Measurements from ENCODE around the gene DRICH1. TPM values are rescaled to one million over a fixed set of nuclear protein-coding genes. Genes with fewer than 3 reads are reported as not detected.
"Not testable (repeated sequence)": the region's sequence is repeated elsewhere in the genome, so short reads cannot be mapped to it uniquely, and the experiment has no call there.

DRICH1 gene
- total and polyA plus RNA-seq, 2 experiments from 2014 or later, result not detected

GRCh38 chr22:23563111-23563510, 69.0 kb downstream of the DRICH1 start:
- TF ChIP-seq, protein P1, sequence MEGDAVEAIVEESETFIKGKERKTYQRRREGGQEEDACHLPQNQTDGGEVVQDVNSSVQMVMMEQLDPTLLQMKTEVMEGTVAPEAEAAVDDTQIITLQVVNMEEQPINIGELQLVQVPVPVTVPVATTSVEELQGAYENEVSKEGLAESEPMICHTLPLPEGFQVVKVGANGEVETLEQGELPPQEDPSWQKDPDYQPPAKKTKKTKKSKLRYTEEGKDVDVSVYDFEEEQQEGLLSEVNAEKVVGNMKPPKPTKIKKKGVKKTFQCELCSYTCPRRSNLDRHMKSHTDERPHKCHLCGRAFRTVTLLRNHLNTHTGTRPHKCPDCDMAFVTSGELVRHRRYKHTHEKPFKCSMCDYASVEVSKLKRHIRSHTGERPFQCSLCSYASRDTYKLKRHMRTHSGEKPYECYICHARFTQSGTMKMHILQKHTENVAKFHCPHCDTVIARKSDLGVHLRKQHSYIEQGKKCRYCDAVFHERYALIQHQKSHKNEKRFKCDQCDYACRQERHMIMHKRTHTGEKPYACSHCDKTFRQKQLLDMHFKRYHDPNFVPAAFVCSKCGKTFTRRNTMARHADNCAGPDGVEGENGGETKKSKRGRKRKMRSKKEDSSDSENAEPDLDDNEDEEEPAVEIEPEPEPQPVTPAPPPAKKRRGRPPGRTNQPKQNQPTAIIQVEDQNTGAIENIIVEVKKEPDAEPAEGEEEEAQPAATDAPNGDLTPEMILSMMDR (IDR thresholded peaks at IDR 0.05; ENCODE audit: low read depth, low read length), result no peak
- no peaks in the 10 kb centered on the region for H3K4me1 ChIP-seq (ENCODE audit: low read depth)
- no peak for DNase-seq (ENCODE audit: low read depth in 1 of 2, low spot score in 1 of 2)
- no peaks in the 10 kb centered on the region for H3K9me3 ChIP-seq (ENCODE audit: low read depth)
- H3K36me3 ChIP-seq, result no peaks in the 10 kb centered on the region
- H3K27me3 ChIP-seq, result no peaks in the 10 kb centered on the region
- H3K4me3 ChIP-seq, result no peak overlapping the region
- no peak overlapping the region for H3K27ac ChIP-seq

DNA sequence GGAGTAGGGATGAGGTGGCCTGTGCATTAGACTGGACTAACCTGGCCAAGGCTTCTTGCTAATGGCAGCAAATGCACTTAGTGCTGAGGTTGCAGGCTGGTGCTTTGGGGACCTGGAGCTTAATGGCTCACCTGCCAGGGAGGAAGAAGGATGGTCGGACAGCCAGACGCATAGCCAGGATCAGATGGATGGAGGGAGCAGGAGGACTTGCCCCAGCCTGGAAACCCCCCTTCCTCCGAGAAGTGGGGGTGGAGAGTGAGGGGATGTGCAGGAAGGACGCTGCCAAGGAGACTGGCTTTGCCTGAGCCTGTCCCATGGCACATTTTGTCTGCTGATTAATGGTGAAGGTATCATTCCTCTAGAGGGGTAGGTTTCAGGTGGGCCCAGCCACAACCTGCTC, 69.9 kb downstream of the DRICH1 start:
- no peaks in the 10 kb centered on the region for H3K27me3 ChIP-seq
- no peaks in the 10 kb centered on the region for H3K36me3 ChIP-seq
- H3K4me3 ChIP-seq, result no peak overlapping the region
- H3K9me3 ChIP-seq (ENCODE audit: low read depth), result no peaks in the 10 kb centered on the region
- no peak overlapping the region for H3K27ac ChIP-seq
- no peaks in the 10 kb centered on the region for H3K4me1 ChIP-seq (ENCODE audit: low read depth)
- DNase-seq (ENCODE audit: low read depth in 1 of 2, low spot score in 1 of 2), result no peak
- TF ChIP-seq, protein P1 (IDR thresholded peaks at IDR 0.05; ENCODE audit: low read depth, low read length), result no peak

GRCh38 chr22:23561025-23561510, 71.1 kb downstream of the DRICH1 start:
- H3K4me1 ChIP-seq (ENCODE audit: low read depth); H3K9me3 ChIP-seq (ENCODE audit: low read depth); DNase-seq (ENCODE audit: low read depth in 1 of 2, low spot score in 1 of 2); H3K27me3 ChIP-seq; H3K4me3 ChIP-seq; H3K36me3 ChIP-seq; H3K27ac ChIP-seq: not testable (repeated sequence)

GRCh38 chr22:23560215-23560614, 71.9 kb downstream of the DRICH1 start:
- not testable (repeated sequence) for DNase-seq (ENCODE audit: low read depth in 1 of 2, low spot score in 1 of 2); H3K4me1 ChIP-seq (ENCODE audit: low read depth); H3K27me3 ChIP-seq; H3K4me3 ChIP-seq; H3K36me3 ChIP-seq; H3K27ac ChIP-seq; H3K9me3 ChIP-seq (ENCODE audit: low read depth)

Other genes with a start within 250 kb of the DRICH1 start
- not detected in 2 replicates for gene IGLL1, start 52.0 kb downstream of the DRICH1 start, total RNA-seq
- gene IGLL1, start 52.0 kb downstream of the DRICH1 start, polyA plus RNA-seq, result not detected in 2 replicates
- gene RGL4, start 58.7 kb upstream of the DRICH1 start, total RNA-seq, result not detected in 2 replicates
- 1.0 and 1.5 TPM in 2 replicates for gene RGL4, start 58.7 kb upstream of the DRICH1 start, polyA plus RNA-seq
- 6.4 and 8.4 TPM in 2 replicates for gene ZNF70, start 118.8 kb upstream of the DRICH1 start, total RNA-seq
- 2.3 TPM in 2 replicates for gene ZNF70, start 118.8 kb upstream of the DRICH1 start, polyA plus RNA-seq
- gene VPREB3, start 122.1 kb upstream of the DRICH1 start, total RNA-seq, result 1.1 and 2.5 TPM in 2 replicates
- 3.2 and 3.5 TPM in 2 replicates for gene VPREB3, start 122.1 kb upstream of the DRICH1 start, polyA plus RNA-seq
- 0.07 TPM in 1 of 2 replicates, not detected in the other for gene C22orf15, start 130.7 kb upstream of the DRICH1 start, total RNA-seq
- gene C22orf15, start 130.7 kb upstream of the DRICH1 start, polyA plus RNA-seq, result 0.27 and 0.91 TPM in 2 replicates
- gene CHCHD10, start 135.7 kb upstream of the DRICH1 start, total RNA-seq, result 77.5 and 216 TPM in 2 replicates
- 274 and 324 TPM in 2 replicates for gene CHCHD10, start 135.7 kb upstream of the DRICH1 start, polyA plus RNA-seq
- gene MMP11, start 140.5 kb upstream of the DRICH1 start, total RNA-seq, result 38.2 and 71.2 TPM in 2 replicates
- gene MMP11, start 140.5 kb upstream of the DRICH1 start, polyA plus RNA-seq, result 39.0 and 61.1 TPM in 2 replicates
- 147 and 162 TPM in 2 replicates for gene SMARCB1, start 154.6 kb upstream of the DRICH1 start, total RNA-seq
- gene SMARCB1, start 154.6 kb upstream of the DRICH1 start, polyA plus RNA-seq, result 170 and 175 TPM in 2 replicates
- gene DERL3, start 206.7 kb upstream of the DRICH1 start, total RNA-seq, result 18.0 and 46.9 TPM in 2 replicates
- 28.9 and 55.3 TPM in 2 replicates for gene DERL3, start 206.7 kb upstream of the DRICH1 start, polyA plus RNA-seq
- 27.3 and 28.5 TPM in 2 replicates for gene SLC2A11, start 225.6 kb upstream of the DRICH1 start, total RNA-seq
- gene SLC2A11, start 225.6 kb upstream of the DRICH1 start, polyA plus RNA-seq, result 34.2 and 37.9 TPM in 2 replicates

Measured in cardiac muscle cell (in vitro differentiated cells and primary cell).